NCI-H1694 (cell line): ENCODE data around the gene KRTAP4-11.
"Not testable (repeated sequence)": the region's sequence is repeated elsewhere in the genome, so short reads cannot be mapped to it uniquely, and the experiment has no call there.

Source experiments
- DNase-seq: peaks from one replicate; lab custom pipeline; 2025; lab: John Stamatoyannopoulos, UW

KRTAP4-11 gene

DNA sequence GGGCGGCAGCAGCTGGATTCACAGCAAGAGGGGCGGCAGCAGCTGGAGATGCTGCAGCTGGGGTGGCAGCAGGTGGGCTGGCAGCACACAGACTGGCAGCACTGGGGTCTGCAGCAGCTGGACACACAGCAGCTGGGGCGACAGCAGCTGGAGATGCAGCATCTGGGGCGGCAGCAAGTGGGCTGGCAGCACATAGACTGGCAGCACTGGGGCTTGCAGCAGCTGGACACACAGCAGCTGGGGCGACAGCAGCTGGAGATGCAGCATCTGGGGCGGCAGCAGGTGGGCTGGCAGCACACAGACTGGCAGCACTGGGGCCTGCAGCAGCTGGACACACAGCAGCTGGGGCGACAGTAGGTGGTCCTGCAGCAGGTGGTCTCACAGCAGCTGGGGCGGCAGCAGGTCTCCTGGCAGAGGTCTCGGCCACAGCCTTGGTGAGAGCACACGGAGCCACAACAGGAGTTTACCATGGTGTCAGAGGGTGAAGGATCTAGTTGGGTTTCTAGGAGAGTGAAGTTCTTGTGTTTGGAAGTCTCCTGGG, at the start of gene KRTAP4-11:
KRTAP4-11 (minus strand) TSS at position 528 of the 541 bp plus-strand sequence; CDS start at position 470, 58 bp downstream.
- DNase-seq: not testable (repeated sequence)

DNA sequence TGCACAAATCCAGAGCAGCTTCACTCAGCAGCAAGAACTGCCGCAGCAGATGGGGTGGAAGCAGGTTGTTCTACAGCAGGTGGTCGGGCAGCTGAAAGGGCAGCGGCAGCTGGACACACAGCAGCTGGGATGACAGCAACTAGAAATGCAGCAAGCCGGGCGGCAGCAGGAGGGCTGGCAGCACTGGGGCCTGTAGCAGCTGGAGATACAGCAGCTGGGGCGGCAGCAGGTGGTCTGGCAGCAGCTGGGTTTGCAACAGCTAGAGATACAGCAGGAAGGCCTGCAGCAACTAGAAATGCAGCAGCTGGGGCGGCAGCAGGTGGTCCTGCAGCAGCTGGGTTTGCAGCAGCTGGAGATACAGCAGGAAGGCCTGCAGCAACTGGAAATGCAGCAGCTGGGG, 49.4 kb upstream of the KRTAP4-11 start:
- no peak for DNase-seq

DNA sequence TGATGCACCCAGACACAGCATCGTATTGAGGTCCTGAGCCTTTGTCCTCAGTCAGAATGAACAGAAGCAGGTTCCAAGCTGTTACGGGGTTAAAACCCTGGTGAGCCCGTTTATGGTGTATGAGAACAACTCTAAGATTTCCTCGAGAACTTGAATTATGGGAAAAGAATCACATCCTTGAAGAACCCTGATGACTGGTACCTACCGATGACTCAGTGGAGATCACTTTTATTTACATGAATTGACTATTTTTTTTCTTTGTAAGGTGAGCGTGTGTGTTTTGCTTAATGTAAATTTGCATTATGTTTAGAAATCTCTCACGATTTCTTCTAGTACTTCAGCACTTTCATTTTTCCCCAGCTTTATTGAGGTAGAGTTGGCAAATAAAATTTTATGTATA, 45.7 kb upstream of the KRTAP4-11 start:
- no peak for DNase-seq

DNA sequence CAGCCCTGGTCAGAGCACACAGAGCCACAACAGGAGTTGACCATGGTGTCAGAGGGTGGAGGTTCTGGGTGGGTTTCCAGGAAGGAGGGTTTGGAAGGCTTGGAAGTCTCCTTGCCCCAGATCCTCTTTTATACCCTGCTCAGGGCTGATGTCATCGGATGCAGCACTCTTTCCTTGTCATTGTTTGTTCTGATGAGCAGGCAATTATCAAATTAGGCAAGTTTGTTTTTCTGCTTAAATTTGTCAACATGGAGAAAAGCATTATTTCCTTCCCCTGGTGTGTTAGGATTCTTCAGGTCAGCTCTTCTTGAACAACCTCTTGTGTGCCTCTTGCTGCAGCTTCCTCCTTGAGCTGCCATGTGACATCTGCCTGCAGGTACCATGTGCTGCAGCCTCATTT, 42.5 kb upstream of the KRTAP4-11 start, which contains the start of gene KRTAP4-4:
KRTAP4-4 (minus strand) TSS at position 101 of the 400 bp plus-strand sequence; CDS start at position 44, 57 bp downstream.
- DNase-seq: no peak

DNA sequence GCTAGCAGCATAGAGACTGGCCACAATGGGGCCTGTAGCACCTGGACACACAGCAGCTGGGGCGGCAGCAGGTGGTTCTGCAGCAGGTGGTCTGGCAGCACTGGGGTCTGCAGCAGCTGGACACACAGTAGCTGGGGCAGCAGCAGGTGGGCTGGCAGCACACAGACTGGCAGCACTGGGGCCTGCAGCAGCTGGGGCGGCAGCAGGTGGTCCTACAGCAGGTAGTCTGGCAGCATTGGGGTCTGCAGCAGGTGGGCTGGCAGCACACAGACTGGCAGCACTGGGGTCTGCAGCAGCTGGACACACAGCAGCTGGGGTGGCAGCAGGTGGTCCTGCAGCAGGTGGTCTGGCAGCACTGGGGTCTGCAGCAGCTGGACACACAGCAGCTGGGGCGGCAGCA, 42.0 kb upstream of the KRTAP4-11 start:
- DNase-seq: not testable (repeated sequence)

DNA sequence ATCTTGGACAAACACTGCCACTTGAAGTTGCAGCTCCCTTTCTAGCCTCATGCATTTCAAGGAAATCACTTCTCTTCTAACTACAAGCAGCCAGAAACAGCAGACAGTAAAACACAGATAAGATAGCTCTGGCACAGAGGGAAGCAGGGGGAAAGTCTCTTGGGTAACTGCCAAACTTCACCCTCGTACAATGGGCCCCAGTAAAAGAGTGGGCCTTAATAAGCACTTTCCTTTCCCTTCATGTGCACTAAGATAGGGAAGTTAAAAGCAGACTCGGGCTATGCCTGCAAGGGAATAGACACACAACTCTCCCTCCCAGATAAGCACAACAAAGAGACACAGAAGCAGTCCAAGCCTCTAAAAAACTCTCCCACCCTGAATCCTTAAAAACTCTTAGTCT, 35.7 kb upstream of the KRTAP4-11 start:
- no peak for DNase-seq

DNA sequence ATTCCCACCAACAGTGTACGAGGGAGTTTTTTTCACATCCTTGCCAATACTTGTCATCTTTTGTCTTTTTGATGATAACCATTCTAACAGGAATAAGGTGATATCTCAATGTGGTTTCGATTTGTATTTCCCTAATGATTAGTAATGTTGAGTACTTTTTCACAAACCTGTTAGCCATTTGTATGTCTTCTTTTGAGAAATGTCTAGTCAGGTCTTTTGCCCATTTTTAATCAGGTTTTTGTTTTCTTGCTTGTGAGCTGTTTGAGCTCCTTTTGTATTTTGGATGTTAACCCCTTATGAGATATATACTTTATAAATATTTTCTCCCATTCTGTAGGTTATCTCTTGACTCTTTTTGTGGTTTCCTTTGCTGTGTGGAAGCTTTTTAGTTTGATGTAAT, 33.4 kb upstream of the KRTAP4-11 start:
- no peak for DNase-seq

DNA sequence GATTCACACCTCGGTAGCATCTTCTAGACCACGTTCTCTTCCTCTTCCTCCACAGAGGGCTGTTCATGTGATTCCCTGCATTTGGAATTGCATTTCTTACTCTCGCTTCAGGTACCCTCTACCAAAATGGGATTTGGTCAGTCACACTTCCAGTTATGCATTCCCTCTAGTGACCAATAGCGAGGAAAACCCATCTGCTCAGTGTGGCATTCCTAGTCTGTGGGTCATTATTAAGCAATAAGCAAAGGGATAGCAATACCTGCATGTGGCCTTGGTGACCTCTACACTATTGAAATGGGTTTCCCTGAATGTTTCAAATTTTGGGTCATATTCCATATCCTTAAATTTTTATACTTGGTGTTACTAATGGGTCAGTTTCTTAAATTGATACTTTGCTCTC, 31.9 kb upstream of the KRTAP4-11 start:
- DNase-seq: no peak

DNA sequence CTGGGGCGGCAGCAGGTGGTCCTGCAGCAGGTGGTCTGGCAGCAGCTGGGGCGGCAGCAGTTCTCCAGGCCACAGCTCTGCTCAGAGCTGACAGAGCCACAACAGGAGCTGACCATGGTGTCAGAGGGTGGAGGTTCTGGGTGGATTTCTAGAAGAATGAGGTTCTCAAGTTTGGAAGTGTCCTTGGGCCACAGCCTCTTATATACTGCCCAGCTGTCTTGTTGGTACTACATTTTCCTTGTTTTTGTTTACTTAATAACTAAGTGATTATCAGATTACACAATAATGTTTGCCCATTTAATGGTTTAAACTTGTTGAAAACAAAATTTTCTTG, 31.4 kb upstream of the KRTAP4-11 start, which contains the start of gene KRTAP4-5:
KRTAP4-5 (minus strand) TSS at position 174 of the 334 bp plus-strand sequence; CDS start at position 116, 58 bp downstream.
- DNase-seq: no peak

DNA sequence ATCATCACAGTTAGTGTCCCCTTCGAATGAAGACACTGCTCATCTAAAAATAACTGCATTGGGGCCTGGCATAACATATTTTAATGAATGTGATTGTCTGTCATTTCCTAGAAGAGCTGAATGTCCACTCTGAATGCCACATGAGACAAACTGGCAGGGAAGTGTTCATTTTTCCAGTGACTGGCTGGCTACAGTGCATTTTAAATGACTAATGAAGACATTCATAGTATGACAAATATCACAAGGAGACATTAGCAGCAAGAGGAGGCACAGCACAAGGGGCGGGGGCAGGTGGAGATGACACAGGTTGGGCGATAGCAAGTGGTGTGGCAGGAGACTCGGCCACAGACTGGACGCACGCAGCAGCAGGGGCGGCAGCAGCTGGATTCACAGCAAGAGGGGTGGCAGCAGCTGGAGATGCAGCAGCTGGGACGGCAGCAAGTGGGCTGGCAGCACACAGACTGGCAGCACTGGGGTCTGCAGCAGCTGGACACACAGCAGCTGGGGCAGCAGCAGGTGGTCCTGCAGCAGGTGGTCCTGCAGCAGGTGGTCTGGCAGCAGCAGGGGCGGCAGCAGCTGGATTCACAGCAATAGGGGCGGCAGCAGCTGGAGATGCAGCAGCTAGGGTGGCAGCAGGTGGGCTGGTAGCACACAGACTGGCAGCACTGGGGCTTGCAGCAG, 30.9 kb upstream of the KRTAP4-11 start:
- DNase-seq: not testable (repeated sequence)

DNA sequence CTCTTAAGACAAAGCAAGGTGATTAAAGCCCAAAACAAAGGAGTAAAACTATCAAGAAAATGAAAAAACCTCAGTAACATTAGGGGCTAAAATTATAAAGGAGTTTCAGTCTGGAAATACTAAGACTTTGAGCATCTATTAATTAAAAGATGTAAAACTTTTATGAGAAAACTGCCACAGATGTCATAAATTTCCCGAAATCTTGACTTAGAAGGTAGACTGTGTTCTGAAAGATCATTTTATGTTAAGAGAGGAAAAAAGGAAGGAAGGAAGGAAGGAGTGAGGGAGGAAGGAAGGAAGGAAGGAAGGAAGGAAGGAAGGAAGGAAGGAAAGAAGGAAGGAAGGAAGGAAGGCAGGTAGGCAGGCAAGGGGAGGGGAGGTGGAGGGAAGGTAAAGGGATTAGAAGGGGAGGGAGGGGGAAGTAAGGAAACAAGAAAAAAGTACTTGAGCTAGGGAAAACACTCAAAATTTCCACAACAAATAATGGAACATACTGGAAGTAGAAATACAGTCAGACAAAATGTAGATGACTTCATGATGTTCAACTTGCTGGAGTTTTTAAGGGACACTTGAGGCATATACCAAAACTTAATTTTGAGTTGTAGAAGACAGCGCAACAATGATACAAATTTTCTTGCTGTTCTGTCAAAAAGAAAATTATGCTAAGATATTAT, 29.5 kb upstream of the KRTAP4-11 start:
- no peak for DNase-seq

DNA sequence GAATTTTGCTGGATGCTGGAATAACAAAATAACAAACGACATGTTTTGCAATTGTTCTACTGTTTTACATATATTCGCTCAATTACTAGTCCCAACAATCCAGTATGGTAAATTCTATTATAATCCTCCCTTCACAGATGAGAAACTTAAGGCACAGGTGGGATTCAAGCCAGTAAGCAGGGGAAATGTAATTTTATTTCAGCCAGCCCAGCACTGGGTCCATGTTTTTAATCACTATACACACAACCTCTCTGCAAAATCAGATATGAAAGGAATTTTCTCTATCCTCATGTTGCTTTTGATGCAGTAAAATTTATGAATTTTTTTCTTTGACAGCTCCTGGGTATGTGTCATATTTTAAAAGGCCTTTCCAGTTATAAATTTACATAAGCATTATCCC, 27.1 kb upstream of the KRTAP4-11 start:
- no peak for DNase-seq

DNA sequence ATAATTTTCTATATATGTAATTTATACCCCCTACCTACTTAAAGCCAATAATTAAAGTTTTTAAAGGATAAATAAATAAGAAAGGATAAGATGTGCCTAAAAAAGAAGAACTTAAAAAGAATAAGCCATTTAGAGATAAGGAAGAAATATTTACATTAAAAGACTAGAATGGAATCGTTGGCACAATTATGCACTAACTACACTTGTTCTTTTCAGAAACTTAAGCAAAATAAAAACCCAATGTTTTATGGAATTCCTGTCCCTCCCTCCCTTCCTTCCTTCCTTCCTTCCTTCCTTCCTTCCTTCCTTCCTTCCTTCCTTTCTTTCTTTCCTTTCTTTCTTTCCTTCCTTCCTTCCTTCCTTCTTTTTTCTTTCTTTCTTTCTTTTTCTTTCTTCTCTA, 26.7 kb upstream of the KRTAP4-11 start:
- DNase-seq: no peak

DNA sequence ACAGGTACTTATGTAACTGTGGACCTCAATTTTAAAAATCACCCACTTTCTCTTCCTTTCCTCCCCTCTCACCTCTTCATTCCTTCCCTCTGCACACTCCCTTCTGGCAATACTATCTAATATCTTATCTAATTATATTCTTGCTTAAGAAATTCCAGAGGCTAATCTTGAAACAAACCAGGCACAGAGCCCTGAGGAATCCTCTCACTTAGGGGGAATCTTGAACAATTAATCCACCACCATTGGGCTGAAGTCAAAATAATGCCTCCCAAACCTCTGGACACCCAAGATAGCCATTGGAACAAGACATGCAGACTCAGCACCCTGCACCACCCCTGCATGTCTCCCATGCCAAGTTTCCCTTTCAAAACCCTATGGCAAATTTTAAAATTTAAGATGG, 23.2 kb upstream of the KRTAP4-11 start:
- DNase-seq: no peak

DNA sequence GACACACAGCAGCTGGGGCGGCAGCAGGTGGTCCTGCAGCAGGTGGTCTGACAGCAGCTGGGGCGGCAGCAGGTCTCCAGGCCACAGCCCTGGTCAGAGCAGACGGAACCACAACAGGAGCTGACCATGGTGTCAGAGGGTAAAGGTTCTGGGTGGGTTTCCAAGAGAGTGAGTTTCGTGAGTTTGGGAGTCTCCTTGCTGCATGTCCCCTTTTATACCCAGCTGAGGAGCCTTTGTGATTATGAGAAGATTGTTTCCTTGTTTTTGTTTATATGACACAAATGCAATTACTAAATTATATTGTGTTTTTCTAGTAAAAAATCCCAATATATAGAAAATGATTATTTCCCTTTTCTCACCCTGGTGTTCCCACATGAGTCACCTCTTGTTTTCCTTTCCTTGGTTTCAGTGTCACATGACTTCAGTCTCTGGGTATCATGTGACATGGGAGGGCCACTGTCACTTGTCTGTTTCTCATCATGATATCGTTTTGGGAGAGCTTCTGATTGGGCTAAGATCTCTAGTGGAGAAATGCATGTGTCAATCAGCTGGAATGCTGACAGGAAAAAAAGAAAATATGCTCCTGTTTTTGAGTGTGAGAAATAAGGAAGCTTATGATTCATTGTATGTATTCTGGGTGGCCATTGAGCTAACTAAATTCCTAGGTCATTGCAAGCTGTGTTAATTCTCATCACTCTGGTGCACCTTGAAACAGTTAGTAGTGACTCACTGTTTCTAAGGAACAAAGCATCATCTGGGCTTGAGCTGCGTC, 22.4 kb upstream of the KRTAP4-11 start, which contains the start of gene KRTAP4-6:
KRTAP4-6 (minus strand) TSS at position 185 of the 772 bp plus-strand sequence; CDS start at position 128, 57 bp downstream.
- DNase-seq: no peak

DNA sequence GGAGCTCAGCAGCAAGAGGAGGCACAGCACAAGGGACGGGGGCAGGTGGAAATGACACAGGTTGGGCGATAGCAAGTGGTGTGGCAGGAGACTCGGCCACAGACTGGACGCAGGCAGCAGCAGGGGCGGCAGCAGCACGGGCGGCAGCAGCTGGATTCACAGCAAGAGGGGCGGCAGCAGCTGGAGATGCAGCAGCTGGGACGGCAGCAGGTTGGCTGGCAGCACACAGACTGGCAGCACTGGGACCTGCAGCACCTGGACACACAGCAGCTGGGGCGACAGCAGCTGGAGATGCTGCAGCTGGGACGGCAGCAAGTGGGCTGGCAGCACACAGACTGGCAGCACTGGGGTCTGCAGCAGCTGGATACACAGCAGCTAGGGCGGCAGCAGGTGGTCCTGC, 21.7 kb upstream of the KRTAP4-11 start:
- not testable (repeated sequence) for DNase-seq

DNA sequence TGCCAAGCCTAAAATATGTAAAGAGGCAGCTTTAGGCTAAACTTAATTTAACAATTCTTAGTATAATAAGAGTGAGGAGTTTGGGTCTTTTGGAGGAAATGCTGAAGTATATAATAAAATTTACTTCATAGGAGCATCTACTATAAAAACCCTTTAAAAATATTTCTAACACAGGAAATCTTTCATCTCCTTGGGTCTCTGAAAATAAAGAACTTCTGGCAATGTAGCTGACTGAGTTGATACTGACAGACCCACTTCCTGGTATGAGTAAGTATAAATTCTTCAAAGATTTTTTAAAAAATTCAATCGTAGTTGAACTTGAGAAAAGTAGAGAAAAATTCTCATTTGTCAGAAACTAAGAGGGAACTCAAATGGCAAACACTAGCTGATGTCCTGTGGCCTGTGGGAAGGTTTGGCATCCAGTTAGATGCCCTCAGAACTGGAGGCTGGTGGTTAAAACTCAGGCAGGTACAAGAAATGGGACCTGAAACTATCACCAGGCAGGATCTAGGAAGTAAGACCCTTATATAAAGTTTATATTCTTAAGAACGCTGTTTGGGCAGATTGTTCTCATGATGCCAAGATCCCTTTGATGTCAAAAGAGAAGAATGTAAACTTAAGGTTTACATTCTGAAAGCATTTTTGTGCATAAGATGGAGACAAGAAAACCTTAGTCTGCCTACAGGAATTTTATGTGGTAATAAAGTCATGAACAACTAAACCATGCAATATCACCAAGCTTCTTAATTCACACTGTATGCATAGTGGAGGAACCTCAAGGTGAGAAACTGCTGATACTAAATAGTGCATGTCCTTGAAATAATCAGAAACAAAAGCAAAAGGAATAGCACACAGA, 15.9 kb upstream of the KRTAP4-11 start:
- DNase-seq: no peak

DNA sequence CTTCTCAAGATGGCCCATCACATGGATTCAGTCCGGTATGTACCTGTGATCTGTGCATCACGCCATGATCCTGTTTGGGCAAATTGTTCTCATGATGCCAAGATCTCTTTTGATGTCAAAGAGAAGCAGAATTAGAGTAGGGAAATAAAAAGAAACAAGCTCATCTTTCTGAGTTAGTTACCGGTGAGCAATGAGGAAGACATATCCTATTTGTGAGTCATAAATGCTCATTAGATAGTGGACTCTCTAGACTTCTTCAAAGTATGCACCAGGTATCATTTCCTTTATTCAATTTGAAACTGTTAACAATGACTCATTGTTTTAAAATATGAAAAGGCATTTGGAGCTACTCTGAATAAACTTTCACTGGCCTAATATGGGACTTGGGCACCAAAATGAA, 13.8 kb upstream of the KRTAP4-11 start:
- no peak for DNase-seq

DNA sequence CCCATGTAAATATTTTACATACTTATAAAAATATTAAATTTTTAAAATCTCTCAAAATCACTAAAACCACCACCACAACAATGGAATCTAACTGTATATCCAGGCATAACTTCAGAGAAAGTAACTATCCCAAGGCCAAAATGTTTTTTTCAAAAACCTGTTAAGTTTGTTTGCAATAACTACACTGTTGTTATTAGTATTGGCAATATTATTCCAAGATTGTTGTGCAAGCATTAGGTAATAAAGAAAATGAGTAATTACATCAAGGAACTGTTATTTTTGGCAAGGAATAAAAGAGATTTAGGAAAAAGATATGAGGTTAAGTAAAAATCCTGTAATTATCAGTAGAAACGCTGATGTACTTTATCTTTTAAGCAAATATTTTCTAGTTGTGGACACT, 9.2 kb upstream of the KRTAP4-11 start:
- DNase-seq: no peak

DNA sequence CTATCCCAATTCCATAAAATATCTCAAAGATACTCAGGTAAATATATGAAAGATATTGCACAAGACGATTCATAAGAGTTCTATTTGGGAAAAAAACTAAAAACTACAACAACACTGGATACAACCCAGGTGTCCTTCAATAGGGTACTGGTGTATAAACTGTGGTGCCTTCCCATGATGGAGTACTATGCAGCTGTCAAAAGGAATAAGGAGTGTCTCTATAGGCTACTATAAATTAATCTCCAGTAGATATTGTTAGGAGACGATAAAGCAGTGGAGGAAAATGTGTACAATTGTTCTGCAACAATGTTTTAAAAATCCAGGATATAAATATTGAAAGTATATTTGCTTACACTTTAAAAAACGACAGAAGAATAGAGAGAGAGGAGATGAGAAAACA, 8.2 kb upstream of the KRTAP4-11 start:
- DNase-seq: no peak

DNA sequence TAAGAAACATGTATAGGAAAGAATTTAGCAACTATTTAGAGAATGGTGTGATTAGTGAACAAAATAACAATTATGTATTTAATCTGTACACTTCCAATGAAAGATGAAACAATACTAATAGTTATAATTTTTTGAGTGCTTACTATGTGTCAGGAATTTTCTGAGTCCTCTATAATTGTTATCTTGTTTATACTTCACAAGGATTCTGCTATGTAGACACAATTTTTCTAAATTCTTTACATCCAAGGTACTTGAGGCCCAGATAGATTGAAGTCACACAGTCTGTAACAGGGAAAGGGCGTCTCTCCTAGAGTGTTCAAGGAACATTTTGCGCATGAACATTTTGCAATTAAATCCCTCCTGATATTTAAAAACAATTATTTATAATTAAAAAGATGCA, 6.9 kb upstream of the KRTAP4-11 start:
- no peak for DNase-seq
